NCI-H1105 (cell line): Measurements from ENCODE around the gene TRMT2A.

Source experiments
- DNase-seq: peaks from one replicate; lab custom pipeline; 2025; lab: John Stamatoyannopoulos, UW

Gene TRMT2A

GRCh38 chr22:20063271-20064139 lies 53.5 kb downstream of the TRMT2A start:
- no peak for DNase-seq

- no peak for DNase-seq
These were observed 54.3 kb downstream of the TRMT2A start for GRCh38 chr22:20062766-20063083.

GRCh38 chr22:20062043-20062765 lies 54.8 kb downstream of the TRMT2A start:
- no peak for DNase-seq
